Stomach (tissue), 9 donors: ENCODE data around the gene ARPP21. TPM values are rescaled to one million over a fixed set of nuclear protein-coding genes. Genes with fewer than 3 reads are reported as not detected.
A peak's percentile ranks its signal among the peaks of the same experiment; 100 is the strongest.

ENCODE experiments used
- DNase-seq, 2 donors: peaks; one replicate each; pipeline versions ENCODE4 v3.0.0 to v3.0.0-alpha.2; 2013 to 2019
- H3K27ac ChIP-seq, 5 donors: fragments of 200-600 bp in 4 of 5; sonication (generic) in 4 of 5; one replicate each; pipeline ENCODE4 v1.5.1; 2013 to 2019; ENCODE audit warnings: mild to moderate bottlenecking in 1 of 5, moderate library complexity in 1 of 5
- H3K27me3 ChIP-seq, 3 donors: fragments of 200-600 bp; sonication (generic); one replicate each; pipeline ENCODE4 v1.5.1; 2017 to 2019; ENCODE audit warnings: mixed run types in 1 of 3
- H3K36me3 ChIP-seq, 4 donors: fragments of 200-600 bp; sonication (generic); 1 replicate in 3 of 4; 2 replicates in 1 of 4; pipeline ENCODE4 v1.5.1; 2016 to 2019
- H3K4me1 ChIP-seq, 4 donors: fragments of 200-600 bp; sonication (generic); one replicate each; pipeline ENCODE4 v1.5.1; 2016 to 2019
- H3K4me3 ChIP-seq, 4 donors: fragments of 200-600 bp; sonication (generic) in 3 of 4; one replicate each; pipeline ENCODE4 v1.5.1; 2016 to 2019; ENCODE audit warnings: mild to moderate bottlenecking in 1 of 4
- H3K9me3 ChIP-seq, 4 donors: fragments of 200-600 bp; sonication (generic); one replicate each; pipeline ENCODE4 v1.5.1; 2016 to 2019
- POLR2A ChIP-seq, 4 donors: fragments of 450-650 bp; IDR thresholded peaks; one replicate each; pipeline ENCODE4 v1.6.1; 2016; ENCODE audit warnings: antibody characterized with exemption in 4 of 4, control low read depth in 2 of 4, mild to moderate bottlenecking in 1 of 4, moderate library complexity in 1 of 4
- POLR2AphosphoS5 ChIP-seq, 3 donors: sonication (generic); formaldehyde crosslinking; IDR thresholded peaks; one replicate each; pipeline ENCODE4 v1.6.1; 2016; ENCODE audit warnings: antibody characterized with exemption in 3 of 3
- WGBS, 5 donors: extraction: QIAGEN DNeasy Blood & Tissue Kit in 3 of 5; methylation state at CpG; one replicate each; pipeline versions ENCODE4 v1.1.5 to v1.1.7; 2013 to 2018; 5-methylcytosine and 5-hydroxymethylcytosine counted together
- intact Hi-C: fragments of 100-400 bp; cut with DNase I; formaldehyde crosslinking; loops from one replicate; pipeline ENCODE4 v1.15.1; 2023; ENCODE audit warnings: low total_unique reads
- polyA plus RNA-seq, 3 donors: library from polyadenylated mRNA; stranded (reverse); fragments of 200-250 nt; gene quantifications; one replicate each; pipeline ENCODE4 v1.2.3, GENCODE V29; 2013
- small RNA-seq, 4 donors: library from RNA; depleted of rRNA; stranded (forward); fragments of <200 nt; gene quantifications; one replicate each; pipeline ENCODE3, GENCODE V24; 2016
- total RNA-seq, 5 donors: library from RNA; depleted of rRNA; stranded (reverse); fragments of >200 nt; gene quantifications; one replicate each; pipeline versions ENCODE4 v1.1.0 to v1.2.3, GENCODE V29; 2014 to 2016
- donor health status: healthy with polysubstance abuse.
- donor health status: Bipolar disorder and iron deficiency.
- donor health status: healthy.

The ARPP21 gene
- total and polyA plus RNA-seq, 8 donors: 0.13 to 5.0 TPM; not detected in 6

DNA sequence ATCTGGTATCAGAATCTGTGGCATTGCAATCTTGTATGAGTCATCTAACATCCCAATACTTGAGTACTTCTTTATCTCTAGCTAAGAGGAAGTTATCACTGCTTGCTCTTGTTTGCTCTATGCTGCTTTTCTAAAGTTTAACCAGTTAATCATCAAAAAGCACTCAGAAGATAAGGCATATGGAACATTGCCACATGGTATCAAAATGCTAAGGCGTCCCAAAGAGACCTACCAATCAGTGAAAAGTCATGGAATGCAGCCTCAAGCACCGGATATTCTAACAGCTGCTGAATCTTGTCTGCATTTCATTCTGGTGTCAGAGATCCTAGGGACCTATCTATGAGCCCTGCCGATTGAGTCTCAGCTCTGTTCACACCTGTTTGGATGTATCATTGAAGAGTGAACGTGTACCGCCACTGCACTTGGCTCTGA is 192.8 kb downstream of the ARPP21 start:
- H3K9me3 ChIP-seq: no peaks in the 10 kb centered on the region
- WGBS, 5 donors: 31 to 59% (median 40%) methylated on average over 5 of the region's 5 CpGs
- H3K4me3 ChIP-seq: no peak overlapping the region
- intact Hi-C loops: no loop called here
- TF ChIP-seq POLR2AphosphoS5 (IDR thresholded peaks at IDR 0.05) (peak in 2 of 3 donors; percentile 40 to 42), POLR2A (IDR thresholded peaks at IDR 0.05) (no peak)
- peaks cover 0 to 10% (median 7%) of the 10 kb centered on the region in 4 donors for H3K4me1 ChIP-seq
- peak in 1 of 2 donors; percentile 36 for DNase-seq
- H3K36me3 ChIP-seq: no peaks in the 10 kb centered on the region
- no peaks in the 10 kb centered on the region for H3K27me3 ChIP-seq
- no peak overlapping the region for H3K27ac ChIP-seq

Small RNAs within 50 kb of the gene (small RNA-seq; reads per million reads assigned to genes)
- 0 to 0.46 (median 0.13) reads per million in 4 donors for gene MIR128-2
